Measurements from ENCODE around the gene PRKCE.
"Not testable (repeated sequence)": the region's sequence is repeated elsewhere in the genome, so short reads cannot be mapped to it uniquely, and the experiment has no call there.

The PRKCE gene

DNA sequence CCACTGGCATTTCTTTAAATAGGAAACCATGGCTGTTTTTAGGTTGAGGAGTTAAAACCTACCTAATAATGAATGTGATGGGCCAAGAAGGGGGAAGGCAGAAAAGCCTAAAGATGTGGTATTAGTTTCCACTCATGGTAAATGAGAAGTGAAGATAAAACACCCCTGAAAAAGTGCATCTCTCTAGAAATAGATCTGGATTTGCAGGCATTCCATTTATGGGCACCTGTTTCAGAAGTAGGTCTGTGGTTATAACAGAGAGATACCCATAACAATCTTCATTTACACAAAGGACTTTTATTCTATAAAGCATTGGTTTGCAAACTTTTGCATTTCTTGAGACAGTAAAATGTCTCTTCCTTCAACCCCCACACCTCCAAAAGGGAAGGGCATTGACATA, 62.1 kb downstream of the PRKCE start:
- in situ Hi-C loops (cut with MboI; ENCODE audit: low sequenced_read_pairs, unreplicated experiment): no loop called here
- DNase-seq (ENCODE audit: low spot score): no peak
- TF ChIP-seq, protein P1, sequence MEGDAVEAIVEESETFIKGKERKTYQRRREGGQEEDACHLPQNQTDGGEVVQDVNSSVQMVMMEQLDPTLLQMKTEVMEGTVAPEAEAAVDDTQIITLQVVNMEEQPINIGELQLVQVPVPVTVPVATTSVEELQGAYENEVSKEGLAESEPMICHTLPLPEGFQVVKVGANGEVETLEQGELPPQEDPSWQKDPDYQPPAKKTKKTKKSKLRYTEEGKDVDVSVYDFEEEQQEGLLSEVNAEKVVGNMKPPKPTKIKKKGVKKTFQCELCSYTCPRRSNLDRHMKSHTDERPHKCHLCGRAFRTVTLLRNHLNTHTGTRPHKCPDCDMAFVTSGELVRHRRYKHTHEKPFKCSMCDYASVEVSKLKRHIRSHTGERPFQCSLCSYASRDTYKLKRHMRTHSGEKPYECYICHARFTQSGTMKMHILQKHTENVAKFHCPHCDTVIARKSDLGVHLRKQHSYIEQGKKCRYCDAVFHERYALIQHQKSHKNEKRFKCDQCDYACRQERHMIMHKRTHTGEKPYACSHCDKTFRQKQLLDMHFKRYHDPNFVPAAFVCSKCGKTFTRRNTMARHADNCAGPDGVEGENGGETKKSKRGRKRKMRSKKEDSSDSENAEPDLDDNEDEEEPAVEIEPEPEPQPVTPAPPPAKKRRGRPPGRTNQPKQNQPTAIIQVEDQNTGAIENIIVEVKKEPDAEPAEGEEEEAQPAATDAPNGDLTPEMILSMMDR (IDR thresholded peaks at IDR 0.05; ENCODE audit: borderline replicate concordance, control extremely low read depth, extremely low read depth, insufficient read depth, missing control alignments): no peak

DNA sequence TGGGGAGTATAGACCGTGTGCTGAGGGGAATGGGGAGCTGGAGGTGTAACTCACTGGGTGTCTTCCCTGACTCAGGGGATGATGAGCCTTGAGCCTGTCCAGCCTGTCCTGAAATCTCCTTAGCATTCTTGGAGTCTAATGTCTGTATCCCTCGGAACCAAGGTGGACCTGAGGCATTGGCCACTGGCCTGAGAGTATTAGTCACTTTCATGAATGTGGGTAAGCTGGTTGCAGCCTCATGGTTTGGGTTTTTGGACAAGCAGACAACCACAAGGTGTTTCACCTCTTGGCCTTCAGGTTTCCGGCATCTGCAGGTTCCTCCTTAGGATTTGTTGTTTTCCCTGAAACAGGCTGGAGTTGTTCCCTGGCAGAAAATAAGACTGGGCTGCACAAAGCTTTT, 63.2 kb downstream of the PRKCE start:
- DNase-seq (ENCODE audit: low spot score): no peak
- TF ChIP-seq, protein P1 (IDR thresholded peaks at IDR 0.05; ENCODE audit: borderline replicate concordance, control extremely low read depth, extremely low read depth, insufficient read depth, missing control alignments): no peak
- in situ Hi-C loops (cut with MboI; ENCODE audit: low sequenced_read_pairs, unreplicated experiment): no loop called here

DNA sequence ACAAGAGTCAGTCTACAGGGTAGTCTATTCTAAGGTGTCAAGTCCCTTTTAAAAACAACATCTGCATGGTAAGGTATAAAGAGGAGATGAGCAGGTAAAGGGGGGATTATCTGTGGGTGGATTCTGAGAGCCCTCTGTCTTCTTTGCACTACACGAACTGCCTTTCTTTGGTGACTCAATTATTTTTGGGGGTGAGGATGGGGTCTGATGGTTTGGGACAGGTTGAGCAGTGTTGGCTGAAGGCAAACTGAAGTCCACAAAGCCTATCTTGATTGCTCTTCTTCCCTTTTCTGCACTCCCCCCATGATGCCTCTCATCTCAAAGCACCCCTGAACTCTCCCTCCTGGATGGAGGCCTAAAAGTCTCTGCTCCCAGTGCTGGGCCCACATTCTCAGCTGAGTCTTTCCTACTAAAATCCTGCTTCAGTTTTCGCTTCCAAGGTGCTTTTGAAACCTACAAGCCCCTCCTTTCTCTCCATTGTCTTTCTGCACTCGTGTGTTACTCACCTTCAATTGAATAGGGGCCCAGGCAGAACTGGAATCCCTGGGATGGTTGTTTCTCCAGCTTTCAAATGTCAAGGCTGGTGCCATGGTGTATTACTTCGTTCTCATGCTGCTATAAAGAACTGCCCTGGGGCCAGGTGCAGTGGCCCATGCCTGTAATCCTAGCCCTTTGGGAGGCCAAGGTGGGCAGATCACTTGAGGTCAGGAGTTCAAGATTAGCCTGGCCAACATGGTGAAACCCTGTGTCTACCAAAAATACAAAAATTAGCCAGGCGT, 64.3 kb downstream of the PRKCE start:
- in situ Hi-C loops (cut with MboI; ENCODE audit: low sequenced_read_pairs, unreplicated experiment): no loop called here
- DNase-seq (ENCODE audit: low spot score): no peak

DNA sequence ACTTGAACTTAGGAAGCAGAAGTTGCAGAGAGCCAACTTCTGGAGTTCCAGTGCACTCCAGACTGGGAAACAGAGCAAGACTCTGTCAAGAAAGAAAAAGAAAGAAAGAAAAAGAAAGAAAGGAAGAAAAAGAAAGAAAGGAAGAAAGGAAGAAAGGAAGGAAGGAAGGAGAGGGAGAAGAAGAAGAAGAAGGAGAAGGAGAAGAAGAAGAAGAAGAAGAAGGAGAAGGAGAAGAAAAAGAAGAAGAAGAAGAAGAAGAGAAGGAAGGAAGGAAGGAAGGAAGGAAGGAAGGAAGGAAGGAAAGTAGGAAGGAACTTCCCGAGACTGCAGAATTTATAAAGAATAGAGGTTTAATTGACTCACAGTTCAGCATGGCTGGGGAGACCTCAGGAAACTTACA, 65.0 kb downstream of the PRKCE start:
- DNase-seq (ENCODE audit: low spot score); in situ Hi-C loops (cut with MboI; ENCODE audit: low sequenced_read_pairs, unreplicated experiment): not testable (repeated sequence)

More for the DNA sequence above, 64.3 kb downstream of the PRKCE start:
- TF ChIP-seq, protein P1 (IDR thresholded peaks at IDR 0.05; ENCODE audit: borderline replicate concordance, control extremely low read depth, extremely low read depth, insufficient read depth, missing control alignments): no peak

DNA sequence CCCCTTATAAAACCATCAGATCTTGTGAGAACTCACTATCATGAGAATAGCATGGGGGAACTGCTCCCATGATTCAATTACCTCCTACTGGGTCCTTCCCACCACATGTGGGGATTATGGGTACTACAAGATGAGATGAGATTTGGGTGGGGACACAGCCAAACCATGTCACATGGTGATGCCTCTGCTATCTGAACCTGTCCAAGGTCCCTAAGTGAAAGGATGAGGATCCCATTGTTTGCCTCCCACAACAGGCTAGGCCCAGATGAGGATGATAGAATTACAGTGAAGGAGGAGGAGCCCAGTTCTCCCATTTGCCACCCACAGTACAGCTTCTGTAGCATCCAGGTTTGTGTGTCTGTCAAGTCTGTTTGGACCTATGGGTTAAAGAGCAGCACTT, 65.4 kb downstream of the PRKCE start:
- no peak for DNase-seq (ENCODE audit: low spot score)
- in situ Hi-C loops (cut with MboI; ENCODE audit: low sequenced_read_pairs, unreplicated experiment): no loop called here
- TF ChIP-seq, protein P1 (IDR thresholded peaks at IDR 0.05; ENCODE audit: borderline replicate concordance, control extremely low read depth, extremely low read depth, insufficient read depth, missing control alignments): no peak

DNA sequence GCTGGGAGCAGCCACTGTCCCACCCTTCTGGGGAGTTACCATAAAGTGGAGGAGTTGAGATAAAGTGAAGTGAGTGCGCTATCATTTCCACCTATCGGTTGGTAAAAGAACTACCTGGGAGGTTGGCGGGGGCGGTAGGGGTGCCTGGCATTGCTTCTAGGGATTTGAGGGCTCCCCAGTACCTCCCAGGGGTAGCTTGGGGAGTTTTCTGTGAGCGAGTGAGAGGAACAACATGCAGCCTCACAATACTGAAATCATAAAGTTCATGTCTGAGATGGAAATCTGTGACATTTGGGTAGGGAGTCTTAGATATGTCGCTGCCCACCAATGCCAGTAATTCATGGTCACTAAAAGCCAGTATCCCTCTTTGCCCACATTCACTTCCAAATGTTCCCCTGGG, 68.7 kb downstream of the PRKCE start:
- in situ Hi-C loops (cut with MboI; ENCODE audit: low sequenced_read_pairs, unreplicated experiment): no loop called here
- no peak for DNase-seq (ENCODE audit: low spot score)
- TF ChIP-seq, protein P1 (IDR thresholded peaks at IDR 0.05; ENCODE audit: borderline replicate concordance, control extremely low read depth, extremely low read depth, insufficient read depth, missing control alignments): no peak

DNA sequence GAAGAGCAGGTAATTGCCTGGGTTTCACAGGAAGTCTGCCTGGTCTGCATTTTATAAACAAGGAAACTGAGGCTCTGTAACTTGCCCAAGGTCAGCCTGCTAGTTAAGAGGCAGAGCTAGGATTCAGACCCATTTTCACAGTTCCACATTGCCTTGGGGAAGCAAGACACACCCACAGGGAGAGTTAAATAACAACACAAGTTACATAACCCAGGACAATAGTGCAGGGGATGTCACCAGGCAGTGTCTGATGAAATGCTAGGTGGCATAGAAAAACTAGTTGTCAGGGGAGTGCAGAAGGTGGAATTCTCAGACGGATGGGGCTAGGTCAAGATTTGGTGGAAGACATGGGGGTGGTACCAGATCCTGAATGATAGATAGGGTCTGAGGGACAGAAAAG, 69.7 kb downstream of the PRKCE start:
- in situ Hi-C loops (cut with MboI; ENCODE audit: low sequenced_read_pairs, unreplicated experiment): no loop called here

More for the DNA sequence above, 69.7 kb downstream of the PRKCE start:
- TF ChIP-seq, protein P1 (IDR thresholded peaks at IDR 0.05; ENCODE audit: borderline replicate concordance, control extremely low read depth, extremely low read depth, insufficient read depth, missing control alignments): no peak
- no peak for DNase-seq (ENCODE audit: low spot score)
